DMS 273 treated with DMSO at 0.1 percent for 48 hours (cell line): Measurements from ENCODE around the gene AFDN.
"Not testable (repeated sequence)": the region's sequence is repeated elsewhere in the genome, so short reads cannot be mapped to it uniquely, and the experiment has no call there.

Experiments used
- DNase-seq: peaks from one replicate; lab custom pipeline; 2025; lab: John Stamatoyannopoulos, UW

Gene AFDN

GRCh38 chr6:167956983-167957492 lies 130.3 kb downstream of the AFDN start:
- no peak for DNase-seq

GRCh38 chr6:167957626-167958025 lies 130.9 kb downstream of the AFDN start:
- no peak for DNase-seq

GRCh38 chr6:167960579-167960978 lies 133.9 kb downstream of the AFDN start:
- no peak for DNase-seq

- peak; percentile 60 for DNase-seq
Measured at GRCh38 chr6:167962711-167963110, 136.0 kb downstream of the AFDN start.

- DNase-seq = no peak
Measured at GRCh38 chr6:167963589-167964057, 136.9 kb downstream of the AFDN start.

GRCh38 chr6:167965592-167966539 lies 139.2 kb downstream of the AFDN start:
- DNase-seq = no peak

GRCh38 chr6:167966540-167966905 lies 139.8 kb downstream of the AFDN start:
- no peak for DNase-seq

GRCh38 chr6:167968091-167968490 lies 141.4 kb downstream of the AFDN start:
- no peak for DNase-seq

- DNase-seq = no peak
Measured at GRCh38 chr6:167970230-167970629, 143.5 kb downstream of the AFDN start.

GRCh38 chr6:167972193-167972592 lies 145.5 kb downstream of the AFDN start:
- DNase-seq = no peak

- DNase-seq = no peak
Measured at GRCh38 chr6:167973148-167973885, 146.6 kb downstream of the AFDN start.

GRCh38 chr6:167974640-167975344 lies 148.1 kb downstream of the AFDN start:
- no peak for DNase-seq

GRCh38 chr6:167975458-167975857 lies 148.7 kb downstream of the AFDN start:
- DNase-seq = no peak

GRCh38 chr6:167976116-167976657 lies 149.5 kb downstream of the AFDN start:
- DNase-seq = not testable (repeated sequence)

- no peak for DNase-seq
Measured at GRCh38 chr6:167976708-167977107, 150.0 kb downstream of the AFDN start.

- no peak for DNase-seq
Measured at GRCh38 chr6:167977717-167978467, 151.2 kb downstream of the AFDN start.

- no peak for DNase-seq
Measured at GRCh38 chr6:167978607-167979006, 151.9 kb downstream of the AFDN start.

- DNase-seq = no peak
Measured at GRCh38 chr6:167979436-167980139, 152.9 kb downstream of the AFDN start.

- no peak for DNase-seq
Measured at GRCh38 chr6:167980911-167981580, 154.3 kb downstream of the AFDN start.

- no peak for DNase-seq
Measured at GRCh38 chr6:167981916-167982462, 155.3 kb downstream of the AFDN start.
